HK-2 (cell line): Measurements from ENCODE around the gene ZNF511.
"Not testable (repeated sequence)": the region's sequence is repeated elsewhere in the genome, so short reads cannot be mapped to it uniquely, and the experiment has no call there.

Experiments used
- DNase-seq: peaks from one replicate; pipeline ENCODE4 v3.0.0-alpha.2; 2018; ENCODE audit not compliant: unreplicated experiment

Gene ZNF511

DNA sequence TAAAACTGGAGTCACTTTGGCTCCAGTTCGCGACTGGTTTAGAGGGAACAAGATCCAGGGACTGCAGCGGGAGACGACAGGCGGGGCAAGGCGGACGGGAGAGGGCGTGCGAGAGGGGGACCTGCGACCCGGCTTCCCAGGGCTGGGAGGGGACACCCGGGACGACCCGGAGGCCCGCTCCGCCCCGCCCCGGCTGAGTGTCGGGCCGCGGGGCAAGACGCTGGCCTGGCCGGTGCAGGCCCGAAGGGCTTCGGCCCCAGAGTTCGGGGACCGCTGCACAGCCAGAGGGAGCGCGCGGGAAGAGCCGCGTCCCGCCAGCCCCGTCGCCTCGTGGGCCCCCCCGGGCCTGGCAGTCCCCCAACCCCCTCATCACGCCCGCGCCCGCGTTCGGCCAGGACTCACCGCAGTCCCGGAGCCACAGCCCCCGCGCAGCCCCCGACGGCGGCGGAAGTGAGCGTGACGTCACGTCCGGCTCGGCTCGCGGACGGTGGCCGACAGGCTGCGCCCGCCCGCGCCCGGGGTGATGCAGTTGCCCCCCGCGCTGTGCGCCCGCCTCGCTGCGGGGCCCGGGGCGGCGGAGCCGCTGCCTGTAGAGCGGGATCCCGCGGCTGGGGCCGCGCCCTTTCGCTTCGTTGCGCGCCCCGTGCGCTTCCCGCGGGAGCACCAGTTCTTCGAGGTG is at the start of gene ZNF511, which contains the start of gene TUBGCP2:
ZNF511 (plus strand) TSS at position 494 of the 679 bp plus-strand sequence; CDS start at position 524, 30 bp downstream.
TUBGCP2 (minus strand) TSS at position 452 of the 679 bp plus-strand sequence. CDS start 5,931 bp downstream, outside the sequence.
- DNase-seq: peak; percentile 90

DNA sequence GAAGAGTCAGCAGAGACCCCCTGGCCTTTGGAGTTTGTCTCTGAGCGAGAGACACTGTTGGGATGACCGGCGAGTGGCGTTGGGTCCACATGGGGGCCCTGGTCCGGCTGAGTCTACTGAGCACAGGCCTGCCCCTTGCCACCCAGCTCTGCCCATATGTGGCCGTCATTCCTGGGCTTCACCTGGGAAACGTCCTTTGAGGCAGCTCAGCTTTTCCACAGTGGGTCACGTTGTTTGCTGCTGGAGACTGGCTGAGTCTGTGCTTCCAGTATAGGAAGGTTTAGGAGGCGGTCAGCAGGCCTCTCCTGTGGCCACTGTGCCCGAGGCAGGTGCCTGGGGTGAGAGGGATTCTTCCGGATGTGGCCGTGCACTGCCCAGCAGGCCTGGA is 49.1 kb upstream of the ZNF511 start:
- DNase-seq: no peak

DNA sequence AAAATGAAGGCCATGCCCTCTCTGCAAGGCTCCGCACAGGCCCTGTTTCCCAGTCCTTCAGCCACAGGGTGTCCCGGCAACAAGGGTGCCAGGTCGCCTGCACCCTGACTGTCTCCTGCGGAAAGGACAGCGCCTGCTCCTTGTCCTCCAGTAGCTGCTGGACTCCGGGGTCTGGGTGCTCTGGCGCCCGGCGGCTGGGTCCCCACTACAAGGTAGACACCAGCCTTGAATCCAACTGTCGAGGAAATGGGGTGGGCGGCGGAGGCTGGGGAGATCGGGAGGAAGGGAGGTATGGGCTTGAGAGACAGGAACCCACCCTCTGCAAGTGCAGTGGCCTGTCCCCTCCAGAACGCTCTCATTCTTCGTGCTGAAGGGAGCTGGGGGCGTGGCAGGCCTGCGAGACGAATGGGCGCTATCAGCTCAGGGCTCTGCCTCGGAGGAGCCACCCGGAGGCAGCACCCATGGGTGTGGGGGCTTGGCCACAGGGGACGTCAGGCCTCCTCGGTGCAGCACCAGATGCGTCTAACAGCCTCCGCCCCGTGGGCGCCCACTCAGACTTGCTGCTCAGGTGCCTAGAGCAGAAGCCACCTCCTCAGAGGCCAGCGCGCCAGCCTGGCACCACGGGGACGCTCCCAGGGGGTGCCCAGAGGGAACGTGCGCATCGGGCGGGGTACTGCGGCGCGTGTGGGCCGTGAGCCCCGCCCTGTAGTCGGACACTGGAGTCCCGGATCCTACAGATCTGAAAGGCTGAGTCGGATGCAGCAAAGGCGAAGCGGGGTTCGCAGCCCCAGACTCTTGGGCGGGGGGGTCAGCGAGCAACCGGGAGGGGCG is 47.6 kb upstream of the ZNF511 start:
- DNase-seq: peak; percentile 54

DNA sequence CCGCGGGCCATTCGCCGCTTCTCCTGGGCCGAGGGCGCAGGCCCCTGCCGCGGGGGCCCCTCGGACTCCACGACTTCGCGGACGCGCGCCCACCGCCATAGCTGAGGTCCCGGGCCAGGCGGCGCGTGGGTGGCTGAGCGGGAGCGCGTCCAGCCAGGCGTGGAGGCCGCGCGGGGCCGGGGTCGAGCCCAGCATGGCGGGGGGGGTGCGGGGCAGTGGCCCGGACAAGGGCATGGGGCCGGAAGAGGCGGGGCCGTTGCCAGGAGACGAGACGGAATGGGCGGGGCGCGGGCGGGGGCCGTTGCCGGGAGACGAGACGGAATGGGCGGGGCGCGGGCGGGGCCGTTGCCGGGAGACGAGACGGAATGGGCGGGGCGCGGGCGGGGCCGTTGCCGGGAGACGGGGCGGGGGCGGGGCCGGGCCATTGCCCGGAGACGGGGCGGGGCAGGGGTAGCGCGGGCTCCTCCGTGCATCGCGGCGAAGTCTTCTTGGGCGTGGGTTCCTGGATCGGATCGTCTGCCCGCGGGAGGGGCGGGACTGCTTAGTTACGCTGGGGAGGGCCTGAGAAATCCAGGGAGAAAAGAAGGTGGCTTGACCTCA is 46.9 kb upstream of the ZNF511 start:
- DNase-seq: peak; percentile 91

DNA sequence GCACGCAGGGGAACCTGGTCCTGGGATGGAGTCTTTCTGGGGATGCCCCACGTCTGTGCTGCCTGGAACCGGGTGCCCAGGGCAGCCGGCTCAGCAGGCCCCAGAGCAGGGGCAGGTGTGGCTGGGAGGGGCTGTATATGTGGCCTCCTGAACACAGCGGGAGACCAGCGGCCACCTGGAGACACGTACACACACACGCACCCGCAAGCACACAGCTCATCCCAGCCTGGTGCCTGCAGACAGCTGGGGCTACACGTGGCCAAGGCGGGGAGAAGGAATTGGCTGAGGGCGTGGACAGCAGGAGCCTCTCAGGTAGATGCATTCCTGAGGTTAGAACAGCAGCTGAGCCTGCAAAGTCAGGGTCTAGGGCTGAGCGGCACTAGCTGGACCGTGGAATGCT is 46.0 kb upstream of the ZNF511 start:
- no peak for DNase-seq

DNA sequence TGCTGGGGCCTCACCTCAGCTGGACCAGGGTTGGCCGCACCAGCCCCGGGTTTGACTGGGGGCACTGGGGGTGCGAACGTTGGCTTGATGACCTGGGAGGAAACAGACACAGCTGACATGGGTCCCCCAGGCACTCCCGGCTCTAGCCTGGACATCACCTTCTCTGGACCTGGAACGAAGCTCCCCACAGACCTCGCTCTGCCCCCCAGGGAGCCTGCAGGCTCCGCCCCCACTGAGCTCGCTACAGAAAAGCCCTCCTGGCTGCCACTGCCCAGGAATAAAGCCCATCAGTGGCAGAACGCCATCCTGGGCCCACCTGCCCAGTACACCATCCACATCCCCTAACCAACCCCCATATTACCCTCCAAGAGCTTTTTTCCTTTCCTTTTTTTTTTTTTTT is 45.0 kb upstream of the ZNF511 start:
- no peak for DNase-seq

GRCh38 chr10:133264461-133264860 is 44.3 kb upstream of the ZNF511 start:
- no peak for DNase-seq

GRCh38 chr10:133265052-133265451 is 43.7 kb upstream of the ZNF511 start:
- not testable (repeated sequence) for DNase-seq

- no peak for DNase-seq
Measured at GRCh38 chr10:133266056-133266795, 42.5 kb upstream of the ZNF511 start.

DNA sequence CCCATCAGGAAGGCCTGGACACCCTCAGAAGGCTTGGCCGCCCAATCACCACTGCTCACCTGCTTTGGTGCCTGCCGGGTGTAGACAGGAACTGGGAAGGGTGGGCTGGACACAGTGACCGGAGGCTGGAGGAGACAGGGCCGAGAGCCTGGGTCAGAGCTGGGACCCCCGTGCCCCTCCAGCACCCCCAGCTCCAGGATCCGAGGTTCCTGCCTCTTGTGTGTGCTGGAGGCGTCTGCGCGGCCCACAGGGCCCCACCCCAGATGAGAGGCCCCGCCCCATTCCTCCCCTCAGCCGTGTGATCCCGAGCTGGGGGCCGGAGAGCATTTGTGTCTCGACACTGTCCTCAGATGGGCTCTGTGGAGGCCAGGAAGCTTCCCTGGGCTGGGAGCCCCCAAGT is 41.4 kb upstream of the ZNF511 start:
- no peak for DNase-seq

DNA sequence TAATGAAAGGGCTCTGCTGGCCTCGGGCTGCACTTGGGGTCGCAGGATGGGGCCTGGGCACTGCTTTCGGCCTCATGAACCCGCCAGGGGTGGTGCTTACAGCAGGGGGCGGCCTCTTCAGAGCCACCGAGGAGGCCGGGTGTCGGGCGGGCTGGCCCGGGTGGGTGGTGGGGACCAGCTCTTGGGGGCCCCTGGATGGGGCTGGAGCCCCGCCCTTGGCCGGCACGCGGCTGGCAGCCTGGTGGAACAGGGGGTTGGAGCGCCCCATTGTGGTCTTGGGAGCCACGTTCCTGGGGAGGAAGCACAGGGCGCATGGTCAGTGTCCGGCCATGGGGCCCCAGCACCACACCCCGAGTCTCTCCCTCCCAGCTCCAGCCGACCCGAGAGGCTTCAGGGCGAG is 40.9 kb upstream of the ZNF511 start:
- no peak for DNase-seq

DNA sequence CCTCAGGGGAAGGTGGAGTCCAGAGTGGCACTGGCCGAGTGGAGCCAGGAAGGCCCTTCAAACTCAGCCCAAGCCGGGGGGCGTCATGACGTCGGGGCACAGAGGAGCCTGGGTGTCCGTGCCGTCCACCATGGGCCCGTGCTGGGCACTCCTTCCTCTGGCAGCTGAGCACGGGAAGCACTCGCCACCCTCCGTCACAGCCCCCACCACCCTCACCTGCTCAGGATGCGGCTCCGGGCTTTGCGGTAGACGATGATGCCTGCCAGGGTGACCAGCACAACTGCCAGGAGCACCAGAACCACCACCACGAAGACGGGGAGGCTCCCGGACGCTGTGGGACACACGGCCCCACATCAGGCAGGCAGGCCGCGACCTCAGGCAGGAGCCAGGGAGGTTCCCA is 40.2 kb upstream of the ZNF511 start:
- DNase-seq: no peak

GRCh38 chr10:133269367-133269766 is 39.3 kb upstream of the ZNF511 start:
- no peak for DNase-seq

GRCh38 chr10:133270204-133270603 is 38.5 kb upstream of the ZNF511 start:
- DNase-seq: no peak

GRCh38 chr10:133270773-133271297 is 37.9 kb upstream of the ZNF511 start:
- DNase-seq: no peak

DNA sequence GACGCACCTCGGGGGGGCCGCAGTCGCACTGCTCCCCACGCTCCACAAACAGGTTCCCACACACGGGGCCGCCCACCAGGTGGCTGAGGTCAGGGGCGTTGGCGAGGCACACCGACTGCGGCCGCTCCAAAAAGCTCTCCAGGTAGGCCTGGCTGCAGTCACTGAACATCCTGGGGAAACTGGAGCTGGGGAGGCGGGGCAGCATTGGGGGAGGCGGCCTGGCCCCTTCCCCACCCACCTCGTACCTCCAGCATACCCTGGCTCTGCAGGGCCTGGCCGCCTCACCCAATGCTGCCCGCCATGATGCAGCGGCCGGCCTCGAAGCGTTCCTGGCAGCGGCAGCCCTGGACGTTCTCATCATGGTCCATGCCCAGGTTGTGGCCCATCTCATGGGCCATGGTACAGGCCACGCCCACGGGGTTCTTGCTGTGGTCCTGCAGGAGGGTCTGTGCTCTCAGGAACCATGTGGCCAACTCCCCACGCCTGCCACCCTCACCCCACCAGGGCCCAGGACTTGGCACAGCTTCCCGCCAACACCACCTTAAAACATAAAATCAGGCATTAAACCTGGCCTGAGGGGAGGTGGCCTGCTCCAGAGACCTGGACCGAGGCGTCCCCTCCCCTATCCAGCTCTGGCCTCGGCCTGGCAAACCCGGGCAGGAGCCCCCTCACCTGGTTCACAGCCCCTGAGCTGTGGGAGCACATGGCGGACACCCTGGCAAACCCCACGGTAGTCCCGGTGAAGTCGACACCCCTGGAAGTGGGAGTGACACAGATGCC is 37.0 kb upstream of the ZNF511 start:
- no peak for DNase-seq

GRCh38 chr10:133272301-133272963 is 36.3 kb upstream of the ZNF511 start:
- no peak for DNase-seq

- no peak for DNase-seq
Measured at GRCh38 chr10:133272964-133273420, 35.7 kb upstream of the ZNF511 start.

DNA sequence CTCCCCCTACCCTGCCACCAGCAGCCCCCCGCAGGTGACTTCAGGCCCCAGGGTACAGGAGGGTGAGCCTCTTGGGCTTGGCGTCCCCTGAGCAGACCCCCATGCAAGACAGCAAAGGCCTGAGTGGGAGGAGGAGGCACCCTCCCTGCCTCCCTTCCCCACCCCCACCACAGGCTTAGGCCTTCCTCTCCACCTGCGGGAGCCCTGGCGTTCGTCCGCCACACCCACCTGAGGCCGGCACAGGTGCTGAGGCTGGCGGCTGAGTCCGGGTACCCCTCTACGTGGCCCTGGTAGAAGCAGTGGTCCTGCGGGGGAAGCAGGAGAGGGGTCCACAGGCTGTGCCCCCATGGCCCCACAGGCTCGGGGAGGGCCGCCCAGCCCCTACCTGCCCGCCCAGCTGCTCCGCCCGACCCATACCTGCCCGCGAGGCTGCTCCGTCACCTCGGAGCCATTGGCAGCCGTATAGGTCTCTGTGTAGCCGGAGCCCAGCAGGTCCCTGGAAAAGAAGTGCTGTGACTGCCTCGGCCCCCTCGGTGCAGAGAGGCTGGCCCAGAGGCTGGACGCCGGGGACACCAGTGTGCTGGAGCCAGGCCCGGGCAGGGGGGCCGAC is 35.1 kb upstream of the ZNF511 start:
- DNase-seq: no peak
